Breast epithelium (tissue), 3 donors: Measurements from ENCODE around the gene ZNF423.

ENCODE experiments used
- POLR2A ChIP-seq: fragments of 450-650 bp; IDR thresholded peaks from one replicate; pipeline ENCODE4 v1.6.1; 2016; ENCODE audit warnings: antibody characterized with exemption, mild to moderate bottlenecking, moderate library complexity
- TF ChIP-seq, protein P1 (sequence below), 3 donors: fragments of 450-650 bp; IDR thresholded peaks; one replicate each; pipeline ENCODE4 v1.5.1; 2016 to 2017; ENCODE audit warnings: antibody characterized with exemption in 3 of 3, mild to moderate bottlenecking in 3 of 3, moderate library complexity in 3 of 3

GRCh38 chr16:49537924-49538459, 317.9 kb downstream of the ZNF423 start:
- TF ChIP-seq POLR2A = no peak
- TF ChIP-seq, protein P1, sequence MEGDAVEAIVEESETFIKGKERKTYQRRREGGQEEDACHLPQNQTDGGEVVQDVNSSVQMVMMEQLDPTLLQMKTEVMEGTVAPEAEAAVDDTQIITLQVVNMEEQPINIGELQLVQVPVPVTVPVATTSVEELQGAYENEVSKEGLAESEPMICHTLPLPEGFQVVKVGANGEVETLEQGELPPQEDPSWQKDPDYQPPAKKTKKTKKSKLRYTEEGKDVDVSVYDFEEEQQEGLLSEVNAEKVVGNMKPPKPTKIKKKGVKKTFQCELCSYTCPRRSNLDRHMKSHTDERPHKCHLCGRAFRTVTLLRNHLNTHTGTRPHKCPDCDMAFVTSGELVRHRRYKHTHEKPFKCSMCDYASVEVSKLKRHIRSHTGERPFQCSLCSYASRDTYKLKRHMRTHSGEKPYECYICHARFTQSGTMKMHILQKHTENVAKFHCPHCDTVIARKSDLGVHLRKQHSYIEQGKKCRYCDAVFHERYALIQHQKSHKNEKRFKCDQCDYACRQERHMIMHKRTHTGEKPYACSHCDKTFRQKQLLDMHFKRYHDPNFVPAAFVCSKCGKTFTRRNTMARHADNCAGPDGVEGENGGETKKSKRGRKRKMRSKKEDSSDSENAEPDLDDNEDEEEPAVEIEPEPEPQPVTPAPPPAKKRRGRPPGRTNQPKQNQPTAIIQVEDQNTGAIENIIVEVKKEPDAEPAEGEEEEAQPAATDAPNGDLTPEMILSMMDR (IDR thresholded peaks at IDR 0.05) = no peak
